ENCODE measurements around the gene PRELP.
"Not testable (repeated sequence)": the region's sequence is repeated elsewhere in the genome, so short reads cannot be mapped to it uniquely, and the experiment has no call there.

The PRELP gene

DNA sequence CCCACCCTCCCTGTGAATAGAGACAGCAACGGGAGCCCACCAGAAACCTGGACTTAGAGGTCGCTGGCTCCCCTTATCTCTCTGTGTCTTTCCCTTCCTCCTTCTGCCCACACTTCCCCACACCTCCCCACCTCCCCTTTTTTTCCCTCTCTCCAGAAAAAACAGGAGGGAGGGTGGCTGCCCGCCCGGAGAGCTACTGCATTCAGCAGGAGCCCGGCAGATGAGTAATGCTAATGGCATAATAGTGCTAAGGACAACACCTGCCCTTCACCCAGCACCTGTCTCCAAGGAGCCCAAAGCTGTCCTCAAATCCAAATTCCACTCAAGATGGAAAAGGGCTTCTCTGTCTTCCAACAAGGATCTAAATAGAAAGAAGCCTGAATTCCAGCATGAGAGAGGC, 11.4 kb upstream of the PRELP start:
- in situ Hi-C loops (cut with MboI; ENCODE audit: low pct_unique_long_range_greater_than_20kb, low sequenced_read_pairs, unreplicated experiment): no loop called here
- no peak for DNase-seq (ENCODE audit: low spot score)
- TF ChIP-seq, protein P1, sequence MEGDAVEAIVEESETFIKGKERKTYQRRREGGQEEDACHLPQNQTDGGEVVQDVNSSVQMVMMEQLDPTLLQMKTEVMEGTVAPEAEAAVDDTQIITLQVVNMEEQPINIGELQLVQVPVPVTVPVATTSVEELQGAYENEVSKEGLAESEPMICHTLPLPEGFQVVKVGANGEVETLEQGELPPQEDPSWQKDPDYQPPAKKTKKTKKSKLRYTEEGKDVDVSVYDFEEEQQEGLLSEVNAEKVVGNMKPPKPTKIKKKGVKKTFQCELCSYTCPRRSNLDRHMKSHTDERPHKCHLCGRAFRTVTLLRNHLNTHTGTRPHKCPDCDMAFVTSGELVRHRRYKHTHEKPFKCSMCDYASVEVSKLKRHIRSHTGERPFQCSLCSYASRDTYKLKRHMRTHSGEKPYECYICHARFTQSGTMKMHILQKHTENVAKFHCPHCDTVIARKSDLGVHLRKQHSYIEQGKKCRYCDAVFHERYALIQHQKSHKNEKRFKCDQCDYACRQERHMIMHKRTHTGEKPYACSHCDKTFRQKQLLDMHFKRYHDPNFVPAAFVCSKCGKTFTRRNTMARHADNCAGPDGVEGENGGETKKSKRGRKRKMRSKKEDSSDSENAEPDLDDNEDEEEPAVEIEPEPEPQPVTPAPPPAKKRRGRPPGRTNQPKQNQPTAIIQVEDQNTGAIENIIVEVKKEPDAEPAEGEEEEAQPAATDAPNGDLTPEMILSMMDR (IDR thresholded peaks at IDR 0.05; ENCODE audit: extremely low read depth, insufficient read depth, missing control alignments): no peak

DNA sequence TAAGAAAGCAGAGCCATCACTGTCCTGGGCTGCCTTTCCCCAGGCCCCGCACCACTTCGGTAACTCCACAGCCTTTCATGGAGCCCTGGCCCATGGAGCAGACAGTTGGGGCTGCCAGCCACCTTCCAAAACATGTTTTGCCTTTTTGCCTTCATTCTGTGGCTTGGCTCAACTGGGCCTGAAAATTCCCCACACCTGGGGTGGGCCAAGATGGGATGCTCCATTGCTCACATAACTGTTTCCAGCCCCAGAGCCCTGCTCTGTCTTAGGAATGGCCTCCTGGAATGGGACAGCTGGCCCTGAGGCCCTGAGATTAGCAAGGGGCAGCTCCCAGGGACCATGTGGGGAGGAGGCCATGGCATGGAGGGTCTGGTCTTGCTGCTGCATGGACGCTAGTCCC, 10.9 kb upstream of the PRELP start:
- no peak for DNase-seq (ENCODE audit: low spot score)
- TF ChIP-seq, protein P1 (IDR thresholded peaks at IDR 0.05; ENCODE audit: extremely low read depth, insufficient read depth, missing control alignments): no peak
- in situ Hi-C loops (cut with MboI; ENCODE audit: low pct_unique_long_range_greater_than_20kb, low sequenced_read_pairs, unreplicated experiment): no loop called here

DNA sequence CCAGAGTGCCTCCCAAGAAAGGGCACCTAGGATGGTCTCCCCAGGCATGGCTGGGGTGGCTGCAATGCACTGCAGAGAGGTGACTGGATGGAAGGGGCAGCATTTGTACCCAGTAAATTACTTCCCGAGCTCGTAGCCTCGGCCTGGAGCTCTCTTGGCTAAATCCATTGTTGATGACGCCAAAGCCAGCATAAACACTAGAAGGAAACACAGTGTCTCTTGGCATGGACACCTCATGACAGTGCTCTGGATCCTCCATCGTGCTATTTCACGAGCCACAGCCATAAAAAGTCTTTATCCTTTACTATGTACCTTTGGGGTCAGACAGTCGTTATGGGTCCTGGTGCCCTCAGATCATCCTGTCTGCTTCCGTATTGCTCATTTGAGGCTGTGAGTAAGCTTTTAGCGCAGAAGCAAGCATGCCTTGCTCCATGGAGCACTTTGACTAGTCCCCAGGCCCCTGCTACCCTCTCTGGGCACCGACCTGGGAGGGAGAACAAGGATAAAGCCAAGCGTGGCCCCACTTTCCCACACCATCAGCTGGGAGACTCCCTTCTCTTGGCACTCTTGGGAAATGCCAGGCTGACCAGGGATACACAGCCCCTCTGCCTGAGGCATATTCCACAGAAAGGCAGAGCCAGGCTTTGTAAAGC, 10.3 kb upstream of the PRELP start:
- TF ChIP-seq, protein P1 (IDR thresholded peaks at IDR 0.05; ENCODE audit: extremely low read depth, insufficient read depth, missing control alignments): no peak
- in situ Hi-C loops (cut with MboI; ENCODE audit: low pct_unique_long_range_greater_than_20kb, low sequenced_read_pairs, unreplicated experiment): no loop called here
- DNase-seq (ENCODE audit: low spot score): no peak

DNA sequence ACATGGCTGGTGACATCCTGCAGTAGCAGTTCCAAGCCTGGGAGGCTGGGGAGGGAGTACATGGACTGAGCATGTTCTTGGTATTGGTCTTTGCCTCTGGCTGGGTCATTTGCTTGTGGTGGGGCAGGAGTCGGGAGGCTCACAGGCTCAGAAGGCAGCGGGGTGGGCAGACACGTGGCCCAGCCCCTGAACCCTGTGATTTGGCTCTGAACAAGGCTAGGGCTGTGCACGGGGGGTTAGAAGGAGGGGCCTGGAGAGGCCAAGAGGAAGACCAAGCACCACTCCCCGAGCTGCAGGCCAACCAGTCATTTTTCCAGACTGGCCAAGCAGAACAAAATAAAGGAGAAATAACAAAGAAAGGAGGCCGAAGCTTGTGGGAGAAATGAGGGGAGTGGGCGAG, 9.7 kb upstream of the PRELP start:
- TF ChIP-seq, protein P1 (IDR thresholded peaks at IDR 0.05; ENCODE audit: extremely low read depth, insufficient read depth, missing control alignments): no peak
- DNase-seq (ENCODE audit: low spot score): no peak
- in situ Hi-C loops (cut with MboI; ENCODE audit: low pct_unique_long_range_greater_than_20kb, low sequenced_read_pairs, unreplicated experiment): no loop called here

DNA sequence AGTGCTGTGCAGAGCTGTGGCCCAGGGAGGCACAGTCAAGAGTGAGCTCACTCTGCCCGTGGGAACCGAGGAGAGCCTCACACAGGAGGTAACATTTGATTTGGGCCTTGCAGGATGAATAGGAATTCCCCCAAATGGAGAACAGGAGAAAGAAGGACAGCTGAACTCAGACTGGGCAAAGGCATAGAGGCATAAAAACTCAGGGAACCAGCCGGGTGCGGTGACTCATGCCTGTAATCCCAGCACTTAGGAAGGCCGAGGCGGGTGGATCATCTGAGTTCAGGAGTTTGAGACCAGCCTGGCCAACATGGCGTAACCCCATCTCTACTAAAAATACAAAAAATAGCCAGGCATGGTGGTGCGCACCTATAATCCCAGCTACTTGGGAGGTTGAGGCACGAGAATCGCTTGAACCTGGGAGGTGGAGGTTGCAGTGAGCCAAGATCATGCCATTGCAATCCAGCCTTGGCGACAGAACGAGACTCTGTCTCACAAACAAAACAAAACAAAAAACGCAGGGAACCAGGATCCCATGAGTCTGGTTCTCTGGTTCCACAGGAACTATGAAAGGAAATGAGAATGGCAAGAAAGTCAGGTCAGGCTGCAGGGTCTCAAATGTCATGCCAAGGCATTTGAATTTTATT, 8.6 kb upstream of the PRELP start:
- DNase-seq (ENCODE audit: low spot score); in situ Hi-C loops (cut with MboI; ENCODE audit: low pct_unique_long_range_greater_than_20kb, low sequenced_read_pairs, unreplicated experiment): not testable (repeated sequence)

DNA sequence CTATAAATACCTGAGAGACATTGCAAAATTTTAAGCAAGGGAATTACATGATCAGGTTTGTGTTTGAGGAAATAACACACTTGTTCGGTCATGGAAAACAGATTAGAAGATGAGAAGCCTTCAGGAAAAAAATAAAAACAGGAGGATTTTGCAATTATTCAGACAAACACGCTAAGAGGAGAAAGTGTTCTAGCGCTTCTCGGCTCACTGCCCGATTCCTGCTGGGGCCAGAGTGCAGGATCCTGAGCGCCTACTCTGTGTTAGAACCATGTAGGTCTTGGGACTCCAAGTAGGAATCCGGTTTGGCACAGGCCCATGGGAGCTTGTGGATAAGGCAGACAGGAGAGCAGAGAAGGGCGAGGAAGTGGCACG, 8.1 kb upstream of the PRELP start:
- in situ Hi-C loops (cut with MboI; ENCODE audit: low pct_unique_long_range_greater_than_20kb, low sequenced_read_pairs, unreplicated experiment): no loop called here
- TF ChIP-seq, protein P1 (IDR thresholded peaks at IDR 0.05; ENCODE audit: extremely low read depth, insufficient read depth, missing control alignments): no peak
- DNase-seq (ENCODE audit: low spot score): no peak

DNA sequence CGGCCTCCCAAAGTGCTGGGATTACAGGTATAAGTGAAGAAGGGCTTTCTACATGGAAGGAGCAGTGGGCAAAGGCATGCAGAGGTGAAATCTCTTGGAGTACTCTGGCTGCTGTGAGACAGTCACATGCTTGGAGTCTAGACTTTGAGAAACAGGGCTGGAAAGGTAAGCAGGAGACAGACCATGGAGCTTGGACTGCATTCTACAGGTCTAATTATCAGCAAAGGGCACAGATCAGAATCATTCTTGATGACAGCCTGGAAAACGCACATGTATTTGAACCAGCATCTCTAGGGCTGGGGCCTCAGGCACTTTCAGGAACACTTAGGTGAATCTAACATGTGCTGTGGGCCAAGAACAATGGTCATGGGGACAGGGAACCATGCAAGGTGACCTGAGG, 7.3 kb upstream of the PRELP start:
- in situ Hi-C loops (cut with MboI; ENCODE audit: low pct_unique_long_range_greater_than_20kb, low sequenced_read_pairs, unreplicated experiment): no loop called here
- TF ChIP-seq, protein P1 (IDR thresholded peaks at IDR 0.05; ENCODE audit: extremely low read depth, insufficient read depth, missing control alignments): no peak
- no peak for DNase-seq (ENCODE audit: low spot score)
